Inferior parietal cortex (tissue), 1 donor: ENCODE data around the gene ENC1.

Experiments used
- DNase-seq: peaks from one replicate; pipeline ENCODE4 v3.0.0-alpha.2; 2016; ENCODE audit errors: extremely low spot score

The ENC1 gene

DNA sequence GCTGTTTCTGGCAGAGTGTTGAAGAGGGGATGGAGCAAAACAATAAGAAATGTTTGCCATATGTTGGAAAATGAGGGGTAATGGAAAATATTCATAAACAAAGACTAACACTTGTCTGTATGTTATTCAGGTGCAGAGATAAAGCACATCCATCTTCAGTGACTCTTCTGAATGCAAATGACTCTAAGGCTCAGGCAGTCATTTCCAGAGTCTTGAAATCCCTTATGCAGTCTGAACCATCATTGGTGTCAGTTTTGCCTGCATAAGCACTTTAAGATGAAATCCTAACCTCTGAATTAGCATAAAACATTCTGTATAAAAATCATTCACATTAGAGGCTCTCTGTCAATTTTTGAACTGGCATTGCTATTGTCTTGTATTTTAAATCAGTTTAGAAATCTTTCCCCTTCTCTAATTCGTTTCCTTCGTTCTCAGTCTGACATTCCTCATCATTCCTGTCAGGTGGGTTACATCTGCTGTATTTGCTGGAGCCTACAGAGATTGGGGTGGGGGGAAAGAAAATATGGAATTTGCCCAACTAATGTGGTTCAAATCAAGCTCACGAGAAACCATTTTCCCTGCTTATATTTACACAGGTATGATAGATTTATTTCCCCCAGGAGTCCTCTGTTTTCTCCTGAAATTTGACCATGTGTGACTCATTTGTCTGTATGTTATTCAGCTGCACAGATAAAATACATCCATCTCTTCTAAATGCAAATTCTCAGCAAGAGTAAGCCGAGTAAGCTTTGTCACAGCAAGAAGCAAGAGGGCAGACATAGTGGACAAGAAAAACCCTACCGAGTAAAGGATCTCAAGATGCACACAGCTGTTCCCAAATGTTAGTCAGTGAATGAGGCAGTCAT lies 31.6 kb downstream of the ENC1 start:
- DNase-seq = no peak

DNA sequence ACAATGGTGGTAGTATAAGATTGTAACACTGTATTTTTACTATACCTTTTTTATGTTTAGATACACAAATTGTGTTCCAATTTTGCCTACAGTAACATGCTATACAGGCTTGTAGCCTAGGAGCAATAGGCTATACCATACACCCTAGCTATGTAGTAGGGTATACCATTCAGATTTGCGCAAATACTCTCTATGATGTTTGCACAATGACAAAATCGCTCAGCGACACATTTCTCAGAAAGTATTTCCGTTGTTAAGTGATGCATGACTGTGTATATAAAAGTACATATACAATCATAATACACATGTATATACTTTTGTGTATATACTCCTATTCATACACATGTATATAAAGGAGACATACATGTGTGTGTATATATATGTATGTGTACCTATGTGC lies 34.8 kb downstream of the ENC1 start:
- no peak for DNase-seq

DNA sequence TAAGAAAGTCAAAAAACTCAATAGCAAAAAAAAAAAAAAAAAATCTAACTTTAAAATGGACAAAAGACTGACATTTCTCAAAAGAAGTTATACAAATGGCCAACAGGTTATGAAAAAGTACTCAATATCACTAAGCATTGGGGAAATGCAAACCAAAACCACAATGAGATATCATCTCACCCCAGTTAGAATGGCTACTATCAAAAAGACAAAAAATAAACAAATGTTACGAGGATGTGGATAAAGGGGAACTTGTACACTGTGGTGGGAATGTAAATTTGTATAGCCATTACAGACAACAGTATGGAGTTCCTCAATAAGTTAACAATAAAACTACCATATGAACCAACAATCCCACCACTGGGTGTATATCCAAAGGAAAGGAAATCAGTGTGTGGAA lies 37.2 kb downstream of the ENC1 start:
- DNase-seq = no peak

GRCh38 chr5:74599148-74599547 lies 41.4 kb downstream of the ENC1 start:
- no peak for DNase-seq

DNA sequence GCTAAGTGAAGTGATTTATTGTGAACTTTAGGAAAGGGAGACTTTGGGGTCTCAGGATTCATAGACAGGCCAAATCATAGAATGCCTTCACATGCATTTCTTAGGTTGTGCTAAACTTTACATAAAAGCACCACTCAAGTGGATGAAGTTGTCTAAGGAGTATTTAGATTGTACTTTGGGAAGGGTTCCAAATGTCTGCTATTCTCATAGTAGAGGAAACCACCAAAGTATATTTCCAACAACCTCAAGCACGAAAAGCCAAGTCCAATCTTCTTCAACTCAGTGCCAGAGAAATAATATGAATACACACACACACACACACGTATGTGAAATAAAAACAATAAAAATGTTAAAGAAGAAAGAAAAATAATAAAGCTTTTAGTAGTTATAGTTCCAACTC lies 41.8 kb downstream of the ENC1 start:
- no peak for DNase-seq

DNA sequence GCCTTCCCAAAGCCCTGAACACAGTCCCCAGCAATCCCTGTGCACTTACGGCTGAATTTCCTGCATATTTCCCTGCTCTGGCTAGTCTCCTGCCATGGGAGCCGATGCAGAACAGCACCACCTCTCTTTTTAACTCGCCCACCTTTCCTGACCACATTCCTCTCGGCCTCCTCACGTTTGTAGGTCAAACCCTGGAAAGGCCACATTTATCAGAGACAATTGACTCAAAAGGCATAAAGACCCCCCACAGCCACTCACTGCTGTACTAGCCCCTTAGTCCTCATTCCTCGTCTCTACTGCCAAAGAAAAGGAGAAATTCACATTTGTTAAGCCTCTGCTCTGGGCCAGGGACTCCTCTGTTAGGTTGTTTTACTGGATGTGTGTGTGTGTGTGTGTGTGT lies 43.6 kb downstream of the ENC1 start:
- no peak for DNase-seq

DNA sequence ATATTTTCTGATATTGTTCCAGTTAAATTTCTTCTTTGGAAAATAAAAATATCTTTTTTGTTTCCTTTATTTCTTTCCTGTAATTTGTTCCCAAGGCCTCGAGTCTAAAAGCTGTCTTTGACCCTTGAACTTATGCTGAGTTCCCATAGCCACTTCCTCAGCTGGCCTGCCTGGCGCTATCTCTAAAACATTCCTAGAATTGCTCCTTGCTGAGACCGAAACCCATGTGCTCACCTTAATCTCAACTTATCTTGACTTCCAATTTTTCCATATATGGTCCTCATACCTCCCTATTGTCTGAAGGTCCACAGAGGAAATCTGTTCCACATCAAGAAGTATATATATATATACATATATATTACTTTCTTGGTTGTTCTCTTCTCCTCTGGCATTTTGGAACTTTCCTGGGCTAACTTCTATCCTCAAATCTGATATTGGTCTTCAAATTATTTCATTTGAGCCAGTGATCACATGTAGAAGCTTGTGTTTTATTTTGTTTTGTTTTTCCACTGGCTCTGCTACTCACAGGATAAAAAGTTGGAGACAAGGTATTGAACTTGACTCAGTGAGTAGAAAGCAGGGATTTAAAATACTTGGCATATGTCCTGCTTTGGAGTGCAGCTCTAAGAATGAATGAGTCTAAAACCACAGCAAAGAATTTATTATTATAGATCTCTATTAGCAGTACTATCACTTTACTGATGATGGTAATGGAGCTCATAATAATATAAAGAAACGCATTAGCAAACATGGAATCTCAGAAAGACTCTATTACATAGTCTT lies 45.2 kb downstream of the ENC1 start:
- no peak for DNase-seq

GRCh38 chr5:74594137-74595040 lies 46.1 kb downstream of the ENC1 start:
- no peak for DNase-seq

- DNase-seq = no peak
These were observed 51.1 kb downstream of the ENC1 start for GRCh38 chr5:74589204-74590056.

DNA sequence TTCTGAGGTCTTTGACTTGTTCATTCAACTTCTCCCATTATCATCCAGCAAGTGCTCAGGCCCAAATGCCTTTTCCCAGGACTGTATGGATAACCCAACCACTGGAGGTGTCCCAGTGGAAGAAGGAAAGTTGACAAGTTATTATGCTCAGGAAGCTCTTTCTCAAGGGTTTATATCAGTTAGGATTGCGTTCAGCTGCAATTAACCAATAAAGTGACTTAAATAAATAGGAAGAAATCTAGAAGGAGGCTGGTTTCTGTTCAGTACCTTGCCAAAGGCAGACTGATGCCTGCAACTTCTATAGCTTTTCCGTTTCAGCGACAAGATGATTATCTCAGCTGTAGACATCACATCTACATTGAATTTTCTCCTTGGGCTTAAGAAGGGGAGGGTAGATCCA lies 52.1 kb downstream of the ENC1 start:
- DNase-seq = no peak

- no peak for DNase-seq
These were observed 52.6 kb downstream of the ENC1 start for GRCh38 chr5:74587890-74588289.

- no peak for DNase-seq
These were observed 53.2 kb downstream of the ENC1 start for GRCh38 chr5:74587300-74587699.

- DNase-seq = no peak
These were observed 53.7 kb downstream of the ENC1 start for GRCh38 chr5:74586856-74587255.

DNA sequence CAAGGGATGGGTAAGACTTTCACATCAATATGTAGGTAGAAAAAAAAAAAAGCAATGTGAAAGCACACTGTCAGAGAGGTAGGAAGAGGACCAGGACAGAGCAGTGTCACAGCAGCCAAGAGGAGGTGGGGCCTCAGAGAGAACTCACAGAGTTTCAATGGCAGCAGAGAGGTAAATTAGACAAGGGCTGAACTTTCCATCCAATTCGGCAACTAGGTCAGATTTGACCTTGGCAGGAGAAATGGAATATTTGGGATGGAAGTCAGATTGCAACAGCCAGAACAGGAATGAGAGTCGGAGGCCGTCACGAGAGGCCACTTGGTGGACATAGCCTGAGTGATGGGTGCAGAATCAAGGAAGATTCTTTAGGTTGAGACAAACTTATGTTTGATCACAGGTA lies 57.7 kb downstream of the ENC1 start:
- no peak for DNase-seq

- no peak for DNase-seq
These were observed 58.6 kb downstream of the ENC1 start for GRCh38 chr5:74581988-74582365.

- DNase-seq = no peak
These were observed 59.8 kb downstream of the ENC1 start for GRCh38 chr5:74580729-74581109.

GRCh38 chr5:74579215-74579614 lies 61.3 kb downstream of the ENC1 start:
- no peak for DNase-seq

DNA sequence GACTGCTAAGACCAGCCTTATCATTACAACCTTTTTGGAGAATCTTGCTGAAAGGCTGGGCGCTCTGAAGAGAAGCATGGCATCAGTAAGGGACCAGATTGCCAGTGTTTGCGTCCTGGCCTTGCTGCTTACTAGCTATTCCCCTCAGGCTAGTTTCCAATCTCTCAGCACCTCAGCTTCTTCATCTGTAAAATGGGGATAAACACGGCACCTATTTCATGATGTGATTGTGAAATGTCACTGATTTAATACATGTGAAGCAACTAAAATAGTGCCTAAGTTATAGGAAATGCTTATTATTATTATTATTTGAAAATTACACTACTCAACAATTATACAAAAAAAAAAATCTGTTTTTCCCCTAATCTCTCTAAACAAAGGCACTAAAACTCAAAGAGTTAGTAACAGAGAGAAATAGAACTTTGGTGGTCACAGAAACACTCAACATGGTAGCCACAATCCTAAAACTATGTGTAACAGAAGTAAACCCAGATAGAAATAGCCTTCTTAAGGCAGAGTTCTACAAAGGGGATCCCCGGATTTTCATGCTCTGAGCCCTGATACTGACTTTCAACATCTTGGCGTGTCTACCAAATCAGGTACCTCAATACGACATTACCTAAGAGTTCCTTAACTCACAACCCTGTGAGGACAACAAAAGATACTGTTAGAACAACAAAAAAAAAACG lies 62.0 kb downstream of the ENC1 start:
- no peak for DNase-seq
